Activated naive CD4-positive, alpha-beta T cell treated with anti-CD3 and anti-CD28 coated beads, Interleukin-2, amount 50 U/mL, for 72 hours (primary cell): Measurements from ENCODE around the gene SIK2. TPM values are rescaled to one million over a fixed set of nuclear protein-coding genes. Genes with fewer than 3 reads are reported as not detected.

ENCODE experiments used
- ATAC-seq, 2 donors: fragments of 150-1000 bp; cut with Tn5 transposase; 2 replicates each; pipeline ENCODE4 v1.10.0; 2021; ENCODE audit warnings: mild to moderate bottlenecking in 2 of 2, moderate library complexity in 2 of 2
- DNase-seq, 2 donors: peaks; one replicate each; pipeline ENCODE4 v3.0.0; 2021 to 2022; ENCODE audit warnings: low spot score in 2 of 2
- H3K27ac Mint-ChIP-seq, 2 donors: one replicate each; pipeline ENCODE4 v1.8.0; 2022; ENCODE audit warnings: mild to moderate bottlenecking in 2 of 2, mixed read lengths in 2 of 2
- H3K36me3 Mint-ChIP-seq, 2 donors: one replicate each; pipeline ENCODE4 v1.8.0; 2022; ENCODE audit warnings: mixed read lengths in 2 of 2
- H3K9me3 Mint-ChIP-seq, 2 donors: one replicate each; pipeline ENCODE4 v1.8.0; 2022; ENCODE audit warnings: mixed read lengths in 2 of 2
- total RNA-seq, 2 donors: library from RNA; stranded (reverse); gene quantifications; one replicate each; pipeline ENCODE4 v1.2.3, GENCODE V29; 2022

SIK2 gene
- total RNA-seq, 2 donors from 2014 or later = 2.9 to 6.1 TPM

GRCh38 chr11:111736621-111737443 lies 134.6 kb downstream of the SIK2 start:
- H3K36me3 Mint-ChIP-seq = peaks cover 6 to 9% of the 10 kb centered on the region in 2 donors
- no peaks in the 10 kb centered on the region for H3K9me3 Mint-ChIP-seq
- no peak for ATAC-seq

DNA sequence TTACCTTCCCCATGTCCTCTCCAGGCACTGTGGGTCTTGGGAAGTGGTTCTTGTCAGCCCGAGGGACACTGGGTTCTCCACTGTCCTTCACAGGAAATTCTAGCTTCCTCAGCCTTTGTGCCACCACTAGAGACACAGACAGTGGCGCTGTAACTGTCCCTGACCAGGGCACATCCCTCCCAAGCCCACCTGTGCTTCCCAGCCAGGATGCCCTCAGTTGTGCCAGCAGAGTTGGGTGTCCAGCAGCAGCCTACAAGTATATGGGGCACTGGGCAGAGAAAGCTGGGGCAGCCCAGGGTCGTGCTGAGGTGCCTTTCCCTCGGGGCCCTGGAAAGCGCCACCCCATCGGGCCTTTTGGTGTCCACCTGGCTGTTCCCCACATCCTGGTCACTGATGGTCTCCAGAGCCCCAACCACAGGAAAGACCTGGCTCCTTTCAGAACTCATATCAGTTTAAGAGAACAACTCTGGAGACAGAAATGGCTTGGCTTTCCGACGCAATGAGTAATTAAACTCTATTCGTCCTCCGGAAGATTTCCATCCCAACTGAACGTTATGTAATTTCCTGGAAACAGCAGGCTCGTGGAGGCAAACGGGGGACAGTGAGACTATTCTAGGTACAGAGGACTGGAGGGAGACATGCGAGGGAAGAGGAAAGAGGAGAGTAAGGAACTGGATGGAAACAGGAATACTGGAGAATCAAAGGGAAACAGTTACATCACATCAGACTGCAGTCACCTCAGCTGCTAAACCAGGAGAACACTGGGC lies 135.4 kb downstream of the SIK2 start:
- no peak for ATAC-seq
- no peak for DNase-seq
- H3K9me3 Mint-ChIP-seq = no peaks in the 10 kb centered on the region
- H3K36me3 Mint-ChIP-seq = peaks cover 6 to 9% of the 10 kb centered on the region in 2 donors
- H3K27ac Mint-ChIP-seq = peak overlapping the region; percentile 28 to 79

More at GRCh38 chr11:111736621-111737443, 134.6 kb downstream of the SIK2 start:
- DNase-seq = no peak
- peak overlapping the region in 1 of 2 donors; percentile 79 for H3K27ac Mint-ChIP-seq

DNA sequence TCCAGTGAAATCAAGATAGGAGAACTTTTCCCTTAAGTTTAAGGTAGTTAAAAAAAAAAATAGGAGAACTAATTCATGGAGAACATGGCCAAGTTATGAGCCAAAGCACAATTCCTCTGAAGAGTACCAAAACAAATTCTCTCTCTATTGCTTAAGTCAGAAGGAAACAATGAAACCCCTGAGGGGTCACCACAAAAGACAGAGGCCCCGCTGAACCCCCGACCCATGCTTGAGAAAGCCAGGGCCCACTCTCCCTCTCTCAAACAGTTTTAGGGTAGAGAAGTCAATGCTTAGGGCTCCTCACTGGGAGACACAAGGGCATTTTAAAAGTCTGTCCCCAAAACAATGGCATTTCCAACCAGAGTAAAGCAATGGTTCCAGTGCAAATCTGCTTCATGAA lies 137.1 kb downstream of the SIK2 start:
- H3K27ac Mint-ChIP-seq = peak overlapping the region in 1 of 2 donors; percentile 33
- H3K9me3 Mint-ChIP-seq = no peaks in the 10 kb centered on the region
- peaks cover 6 to 9% of the 10 kb centered on the region in 2 donors for H3K36me3 Mint-ChIP-seq
- DNase-seq (no peak), ATAC-seq (no peak)

DNA sequence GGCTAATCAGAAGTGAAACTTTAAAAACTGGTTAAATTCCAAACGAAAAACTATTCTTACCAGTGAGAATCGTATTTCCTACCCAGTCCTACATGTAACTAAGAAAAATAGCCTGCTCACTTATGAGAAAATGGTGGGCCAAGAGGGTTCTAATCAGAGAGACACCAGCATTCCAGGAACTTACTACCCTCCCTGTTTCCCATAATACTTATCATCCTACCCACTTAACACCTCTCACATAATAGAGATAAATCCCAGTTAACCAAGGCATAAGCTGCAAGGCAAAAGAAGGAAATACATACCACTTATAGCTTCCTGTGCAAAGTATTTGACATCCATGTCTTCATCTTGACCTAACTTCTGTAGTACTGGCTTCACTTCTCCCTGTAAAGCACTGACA lies 139.5 kb downstream of the SIK2 start:
- Mint-ChIP-seq H3K27ac (no peak overlapping the region), H3K9me3 (no peaks in the 10 kb centered on the region), H3K36me3 (peaks cover 8 to 17% of the 10 kb centered on the region in 2 donors)
- no peak for DNase-seq
- ATAC-seq = no peak

- H3K36me3 Mint-ChIP-seq = peaks cover 21 to 31% of the 10 kb centered on the region in 2 donors
- H3K27ac Mint-ChIP-seq = no peak overlapping the region
- no peaks in the 10 kb centered on the region for H3K9me3 Mint-ChIP-seq
- ATAC-seq (no peak), DNase-seq (no peak)
Observed at GRCh38 chr11:111743700-111744099, 141.5 kb downstream of the SIK2 start.

- DNase-seq = no peak
- H3K36me3 Mint-ChIP-seq = peaks cover 16 to 30% of the 10 kb centered on the region in 2 donors
- H3K9me3 Mint-ChIP-seq = no peaks in the 10 kb centered on the region
- H3K27ac Mint-ChIP-seq = no peak overlapping the region
- ATAC-seq = no peak
Observed at GRCh38 chr11:111745719-111746504, 143.7 kb downstream of the SIK2 start.

GRCh38 chr11:111748035-111748804 lies 146.0 kb downstream of the SIK2 start:
- peaks cover 21 to 22% of the 10 kb centered on the region in 2 donors for H3K36me3 Mint-ChIP-seq
- H3K27ac Mint-ChIP-seq = no peak overlapping the region
- ATAC-seq = no peak

GRCh38 chr11:111749646-111750045 lies 147.4 kb downstream of the SIK2 start:
- H3K36me3 Mint-ChIP-seq = peaks cover 21 to 28% of the 10 kb centered on the region in 2 donors
- ATAC-seq (no peak), DNase-seq (no peak)
- H3K27ac Mint-ChIP-seq = peak overlapping the region in 1 of 2 donors; percentile 29
- no peaks in the 10 kb centered on the region for H3K9me3 Mint-ChIP-seq

More at GRCh38 chr11:111748035-111748804, 146.0 kb downstream of the SIK2 start:
- H3K9me3 Mint-ChIP-seq = no peaks in the 10 kb centered on the region
- DNase-seq = no peak

DNA sequence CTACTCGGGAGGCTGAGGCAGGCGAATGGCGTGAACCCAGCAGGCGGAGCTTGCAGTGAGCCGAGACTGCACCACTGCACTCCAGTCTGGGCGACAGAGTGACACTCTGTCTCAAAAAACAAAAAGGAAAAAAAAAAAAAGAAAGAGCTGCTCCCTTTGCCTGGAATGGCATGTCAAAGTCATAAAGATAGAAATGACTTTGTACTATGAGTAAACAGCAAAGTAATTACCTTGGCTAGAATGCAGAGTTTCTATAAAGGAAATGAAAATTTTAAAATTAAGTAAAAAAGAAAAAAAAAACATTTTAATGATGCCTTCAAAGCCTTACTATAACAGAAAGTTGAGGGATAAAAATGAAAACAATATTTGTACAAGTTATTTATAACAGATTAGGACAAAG lies 153.8 kb downstream of the SIK2 start:
- ATAC-seq (no peak), DNase-seq (no peak)
- no peaks in the 10 kb centered on the region for H3K9me3 Mint-ChIP-seq
- H3K36me3 Mint-ChIP-seq = peaks cover 11 to 16% of the 10 kb centered on the region in 2 donors
- no peak overlapping the region for H3K27ac Mint-ChIP-seq

- H3K9me3 Mint-ChIP-seq = no peaks in the 10 kb centered on the region
- peaks cover 19 to 22% of the 10 kb centered on the region in 2 donors for H3K36me3 Mint-ChIP-seq
- ATAC-seq = no peak
- DNase-seq = no peak
- no peak overlapping the region for H3K27ac Mint-ChIP-seq
Observed at GRCh38 chr11:111759376-111759775, 157.1 kb downstream of the SIK2 start.

GRCh38 chr11:111759778-111760407 lies 157.6 kb downstream of the SIK2 start:
- Mint-ChIP-seq H3K9me3 (no peaks in the 10 kb centered on the region), H3K36me3 (peaks cover 19 to 27% of the 10 kb centered on the region in 2 donors), H3K27ac (no peak overlapping the region)
- DNase-seq = no peak
- no peak for ATAC-seq

GRCh38 chr11:111761036-111761435 lies 158.8 kb downstream of the SIK2 start:
- DNase-seq (no peak), ATAC-seq (no peak)
- Mint-ChIP-seq H3K27ac (no peak overlapping the region), H3K36me3 (peaks cover 31 to 35% of the 10 kb centered on the region in 2 donors), H3K9me3 (no peaks in the 10 kb centered on the region)

DNA sequence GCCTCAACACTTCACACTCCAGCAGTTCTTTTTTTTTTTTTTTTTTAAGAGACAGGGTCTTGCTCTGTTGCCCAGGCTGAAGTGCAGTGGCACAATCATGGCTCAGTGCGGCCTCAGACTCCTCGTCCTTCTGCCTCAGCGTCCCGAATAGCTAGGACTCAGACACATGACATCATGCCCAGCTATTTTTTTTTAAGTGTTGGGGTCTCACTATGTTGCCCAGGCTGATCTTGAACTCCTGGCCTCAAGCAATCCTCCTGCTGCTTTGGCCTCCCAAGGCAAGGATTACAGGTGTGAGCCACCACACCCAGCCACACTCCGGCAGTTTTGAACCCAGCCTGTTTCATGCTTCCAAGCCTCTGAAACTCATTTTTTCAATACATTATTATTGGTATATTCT lies 160.3 kb downstream of the SIK2 start:
- Mint-ChIP-seq H3K27ac (peak overlapping the region in 1 of 2 donors; percentile 27), H3K36me3 (peaks cover 31 to 34% of the 10 kb centered on the region in 2 donors), H3K9me3 (no peaks in the 10 kb centered on the region)
- ATAC-seq (no peak), DNase-seq (no peak)

- peak in 1 of 2 donors; percentile 7 for ATAC-seq
- no peak for DNase-seq
- Mint-ChIP-seq H3K9me3 (no peaks in the 10 kb centered on the region), H3K27ac (no peak overlapping the region), H3K36me3 (peaks cover 25 to 28% of the 10 kb centered on the region in 2 donors)
Observed at GRCh38 chr11:111762981-111763643, 160.9 kb downstream of the SIK2 start.

DNA sequence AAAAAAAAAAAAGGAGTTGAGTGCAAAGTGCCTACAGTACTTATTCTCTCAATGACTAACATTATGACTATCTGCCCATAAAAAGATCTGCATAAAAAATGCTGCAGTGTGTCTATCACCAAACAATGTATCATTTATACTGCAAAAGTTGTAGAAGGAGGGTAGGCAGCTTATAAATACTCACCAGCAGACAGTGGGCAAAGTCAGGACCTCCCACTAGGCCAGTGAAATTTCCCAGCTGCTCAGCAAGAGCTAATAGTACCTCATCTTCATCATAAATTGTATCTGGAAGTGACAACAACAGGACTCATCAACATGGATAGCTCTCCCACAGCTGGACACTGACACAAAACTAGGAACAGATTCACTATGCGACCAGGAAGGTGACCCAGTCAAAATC lies 162.4 kb downstream of the SIK2 start:
- Mint-ChIP-seq H3K27ac (peak overlapping the region in 1 of 2 donors; percentile 92), H3K36me3 (peaks cover 24 to 28% of the 10 kb centered on the region in 2 donors), H3K9me3 (no peaks in the 10 kb centered on the region)
- no peak for DNase-seq
- no peak for ATAC-seq
